ENCODE results near the gene SORBS2. TPM values are rescaled to one million over a fixed set of nuclear protein-coding genes. Genes with fewer than 3 reads are reported as not detected.

Gene SORBS2
- polyA plus RNA-seq, 1 donor from 2014 or later: 46.0 TPM

- no peaks in the 10 kb centered on the region for H3K9me2 ChIP-seq (ENCODE audit: insufficient read depth, low read length)
Measured at GRCh38 chr4:185554365-185555126, 257.4 kb downstream of the SORBS2 start.

DNA sequence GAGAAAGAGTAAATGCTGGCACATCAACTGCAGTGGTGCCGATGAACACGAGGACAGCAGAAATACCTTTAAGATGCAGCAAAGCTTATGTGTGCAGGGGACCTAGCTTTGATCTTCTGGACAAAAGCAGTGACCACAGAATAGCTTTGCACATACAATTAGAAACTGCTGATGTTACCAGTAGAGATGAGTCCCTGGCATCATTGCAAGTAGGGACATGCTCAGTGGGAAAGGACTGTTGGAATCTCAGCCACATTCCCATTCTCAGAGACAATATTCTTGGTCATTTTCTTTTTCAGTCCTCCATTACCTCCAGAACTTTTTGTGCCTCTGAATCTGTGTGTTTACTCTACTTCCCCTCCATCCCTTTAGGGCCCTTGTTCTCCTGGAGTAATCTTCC is 259.7 kb downstream of the SORBS2 start:
- Histone ChIP-seq H3K27me3 (ENCODE audit: insufficient read depth, low read depth, low read length) (no peaks in the 10 kb centered on the region), H3K4me3 (ENCODE audit: low read length) (no peak overlapping the region), H3F3A (ENCODE audit: insufficient read depth, low read length, poor library complexity, severe bottlenecking) (no peaks in the 10 kb centered on the region), H3K36me3 (ENCODE audit: insufficient read depth, low read length) (no peaks in the 10 kb centered on the region), H2AFZ (ENCODE audit: low read depth, low read length) (no peak overlapping the region), H3K9me3 (ENCODE audit: low read length) (no peaks in the 10 kb centered on the region), H4K20me1 (ENCODE audit: insufficient read depth) (no peaks in the 10 kb centered on the region), H3K9me2 (ENCODE audit: insufficient read depth, low read length) (no peaks in the 10 kb centered on the region), H3K9ac (ENCODE audit: low read length) (no peak overlapping the region), H3K4me2 (ENCODE audit: low read length) (no peak overlapping the region), H3K79me2 (replicated peaks; ENCODE audit: insufficient read depth, low read length) (no peaks in the 10 kb centered on the region), H3K27ac (ENCODE audit: low read length) (no peak overlapping the region)
- TF ChIP-seq MXI1 (conservative IDR thresholded peaks at IDR 0.05; ENCODE audit: poor library complexity, severe bottlenecking): no peak

More at GRCh38 chr4:185554365-185555126, 257.4 kb downstream of the SORBS2 start:
- Histone ChIP-seq H3K9ac (ENCODE audit: low read length) (no peak overlapping the region), H4K20me1 (ENCODE audit: insufficient read depth) (no peaks in the 10 kb centered on the region), H3K27ac (ENCODE audit: low read length) (no peak overlapping the region), H3K4me3 (ENCODE audit: low read length) (no peak overlapping the region), H3K79me2 (replicated peaks; ENCODE audit: insufficient read depth, low read length) (no peaks in the 10 kb centered on the region), H3K9me3 (ENCODE audit: low read length) (no peaks in the 10 kb centered on the region), H3F3A (ENCODE audit: insufficient read depth, low read length, poor library complexity, severe bottlenecking) (no peaks in the 10 kb centered on the region), H3K36me3 (ENCODE audit: insufficient read depth, low read length) (no peaks in the 10 kb centered on the region), H2AFZ (ENCODE audit: low read depth, low read length) (no peak overlapping the region), H3K4me2 (ENCODE audit: low read length) (no peak overlapping the region), H3K27me3 (ENCODE audit: insufficient read depth, low read depth, low read length) (no peaks in the 10 kb centered on the region)
- TF ChIP-seq TAF1 (IDR thresholded peaks at IDR 0.05; ENCODE audit: low read depth) (no peak), EZH2 (IDR thresholded peaks at IDR 0.05; ENCODE audit: borderline replicate concordance, insufficient read depth, low read length, poor library complexity, severe bottlenecking) (no peak), REST (IDR thresholded peaks at IDR 0.05; ENCODE audit: borderline replicate concordance) (no peak), MXI1 (conservative IDR thresholded peaks at IDR 0.05; ENCODE audit: poor library complexity, severe bottlenecking) (no peak), EP300 (conservative IDR thresholded peaks at IDR 0.05; ENCODE audit: poor library complexity, severe bottlenecking) (no peak), SMC3 (conservative IDR thresholded peaks at IDR 0.05; ENCODE audit: poor library complexity) (no peak), POLR2AphosphoS5 (IDR thresholded peaks at IDR 0.05) (no peak), RAD21 (conservative IDR thresholded peaks at IDR 0.05) (no peak)
- TF ChIP-seq, protein P1, sequence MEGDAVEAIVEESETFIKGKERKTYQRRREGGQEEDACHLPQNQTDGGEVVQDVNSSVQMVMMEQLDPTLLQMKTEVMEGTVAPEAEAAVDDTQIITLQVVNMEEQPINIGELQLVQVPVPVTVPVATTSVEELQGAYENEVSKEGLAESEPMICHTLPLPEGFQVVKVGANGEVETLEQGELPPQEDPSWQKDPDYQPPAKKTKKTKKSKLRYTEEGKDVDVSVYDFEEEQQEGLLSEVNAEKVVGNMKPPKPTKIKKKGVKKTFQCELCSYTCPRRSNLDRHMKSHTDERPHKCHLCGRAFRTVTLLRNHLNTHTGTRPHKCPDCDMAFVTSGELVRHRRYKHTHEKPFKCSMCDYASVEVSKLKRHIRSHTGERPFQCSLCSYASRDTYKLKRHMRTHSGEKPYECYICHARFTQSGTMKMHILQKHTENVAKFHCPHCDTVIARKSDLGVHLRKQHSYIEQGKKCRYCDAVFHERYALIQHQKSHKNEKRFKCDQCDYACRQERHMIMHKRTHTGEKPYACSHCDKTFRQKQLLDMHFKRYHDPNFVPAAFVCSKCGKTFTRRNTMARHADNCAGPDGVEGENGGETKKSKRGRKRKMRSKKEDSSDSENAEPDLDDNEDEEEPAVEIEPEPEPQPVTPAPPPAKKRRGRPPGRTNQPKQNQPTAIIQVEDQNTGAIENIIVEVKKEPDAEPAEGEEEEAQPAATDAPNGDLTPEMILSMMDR (IDR thresholded peaks at IDR 0.05; ENCODE audit: poor library complexity, severe bottlenecking): no peak
